Renal cortical epithelial cell (primary cell): ENCODE measurements around the gene CABS1. TPM values are rescaled to one million over a fixed set of nuclear protein-coding genes. Genes with fewer than 3 reads are reported as not detected.
A peak's percentile ranks its signal among the peaks of the same experiment; 100 is the strongest.

Experiments
- DNase-seq: peaks from one replicate; pipeline ENCODE4 v3.0.0-alpha.2; 2011; ENCODE audit warnings: low read depth
- total RNA-seq: library from RNA; depleted of rRNA; stranded (reverse); fragments of >200 nt; gene quantifications from 2 replicates; pipeline ENCODE4 v1.2.3, GENCODE V29; 2014

The CABS1 gene
- not detected in 2 replicates for total RNA-seq

DNA sequence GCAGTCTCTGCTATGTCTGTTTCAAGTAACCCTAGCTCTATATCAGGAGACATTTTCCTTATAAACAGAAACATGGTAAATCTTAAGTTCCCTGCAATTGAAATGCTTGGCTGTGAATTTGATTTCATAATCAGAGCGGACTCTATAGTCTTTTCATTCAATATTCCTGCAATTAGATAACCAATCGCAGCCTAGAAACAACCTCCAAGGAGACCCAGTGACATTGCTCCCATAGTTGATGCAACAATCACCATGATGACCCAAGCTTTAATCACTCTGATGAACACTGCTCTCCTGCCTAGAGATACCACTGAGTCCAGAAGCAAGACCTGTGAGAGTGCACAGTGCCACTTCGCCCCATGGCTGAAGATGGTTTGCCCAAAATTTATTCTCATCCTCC lies at the start of gene CABS1:
CABS1 (plus strand) TSS at position 301 of the 400 bp plus-strand sequence; CDS start at position 360, 59 bp downstream.
- DNase-seq, result no peak

- DNase-seq, result no peak
These were observed 46.1 kb upstream of the CABS1 start for GRCh38 chr4:70288651-70289050.

DNA sequence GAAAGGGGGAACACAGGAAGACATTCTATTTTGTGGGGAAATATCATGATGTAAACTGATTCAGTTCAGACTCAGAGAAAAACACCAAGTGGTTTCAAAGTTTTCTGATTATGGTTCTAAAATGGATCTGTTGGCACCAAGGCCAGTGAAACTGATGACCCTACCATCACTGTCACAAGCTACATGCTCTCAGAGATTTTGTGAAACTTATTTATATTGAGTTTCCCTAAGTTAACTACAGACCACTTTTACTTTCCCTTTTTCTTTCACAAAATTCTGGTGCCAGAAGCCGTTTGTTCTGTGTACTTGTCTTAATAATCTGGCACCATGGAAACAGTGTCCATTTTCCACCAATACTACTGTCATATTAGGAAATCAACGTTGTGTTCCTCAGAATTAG lies 43.4 kb upstream of the CABS1 start:
- DNase-seq, result no peak

DNA sequence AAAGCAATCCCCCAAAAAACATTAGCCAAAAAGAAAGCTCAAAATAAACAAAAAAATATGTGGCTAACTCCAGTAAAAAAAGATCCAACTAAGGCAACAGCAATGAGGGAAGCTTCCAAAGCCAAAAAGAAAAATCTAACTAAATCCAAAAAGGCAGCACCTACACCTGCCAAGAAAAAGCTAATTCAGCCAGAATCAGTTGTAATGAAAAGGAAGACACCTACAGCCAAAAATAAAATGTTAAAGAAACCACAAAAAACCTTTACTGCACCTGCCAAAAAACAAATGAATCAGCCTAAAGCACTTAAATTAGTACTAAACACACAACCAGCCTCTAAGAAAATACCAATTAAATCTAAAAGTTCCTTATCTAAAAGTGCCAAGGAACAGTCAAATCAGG lies 37.2 kb upstream of the CABS1 start:
- DNase-seq, result no peak

GRCh38 chr4:70298051-70298450 lies 36.7 kb upstream of the CABS1 start:
- DNase-seq, result no peak

DNA sequence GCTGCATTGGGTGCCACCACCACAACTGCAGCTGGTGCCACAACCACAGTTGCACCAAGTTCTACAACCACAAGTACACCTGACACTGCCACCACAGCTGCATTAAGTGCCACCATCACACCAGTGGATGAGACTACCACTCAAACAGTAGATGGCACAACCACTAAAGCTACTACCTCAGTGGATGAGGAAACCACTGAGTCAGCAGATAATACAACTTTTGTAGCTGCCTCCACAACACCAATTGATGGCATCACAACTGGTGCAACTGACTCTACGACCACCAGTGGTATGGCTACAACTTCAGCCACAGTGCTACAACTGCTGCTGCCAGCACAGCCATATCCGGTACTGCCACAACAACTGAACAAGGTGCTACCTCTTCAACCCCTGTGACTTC lies 35.1 kb upstream of the CABS1 start:
- no peak for DNase-seq

DNA sequence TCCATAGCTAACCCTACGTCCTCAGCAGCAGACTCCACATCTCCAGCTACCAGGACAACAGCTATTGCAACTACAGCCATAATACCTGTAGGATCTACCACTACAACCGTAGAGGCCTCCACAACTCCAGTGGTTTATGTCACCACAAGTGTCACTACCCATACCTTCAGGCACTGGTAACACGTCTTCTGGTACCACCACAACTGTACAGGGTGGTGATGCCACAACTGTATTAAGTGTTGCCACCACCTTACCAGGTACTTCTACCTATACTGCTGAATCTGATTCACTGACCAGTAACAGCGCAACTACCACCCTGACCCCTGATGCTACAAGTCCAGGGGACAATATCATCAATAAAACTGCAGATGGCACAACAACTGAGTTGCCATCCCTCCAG lies 34.6 kb upstream of the CABS1 start:
- DNase-seq, result no peak

GRCh38 chr4:70303090-70303489 lies 31.7 kb upstream of the CABS1 start:
- DNase-seq, result no peak

DNA sequence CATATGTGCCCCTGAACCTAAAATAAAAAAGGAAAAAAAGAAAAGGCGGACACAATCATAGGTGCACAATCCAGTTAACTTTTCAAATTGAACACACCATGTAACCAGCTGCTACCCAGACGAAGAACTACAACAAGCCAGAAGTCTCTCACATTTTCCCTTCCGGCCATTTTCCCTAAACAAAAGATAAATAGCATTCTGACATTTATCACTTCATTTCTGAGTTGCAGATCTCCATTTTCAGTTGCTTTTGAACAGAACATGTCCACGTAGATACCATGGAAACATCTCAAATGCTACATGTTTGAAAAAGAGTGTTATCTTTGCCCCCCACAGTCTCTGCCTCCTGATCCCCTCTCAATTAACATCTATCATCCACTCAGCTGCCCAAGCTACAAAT lies 29.2 kb upstream of the CABS1 start:
- DNase-seq, result no peak

GRCh38 chr4:70306076-70306475 lies 28.7 kb upstream of the CABS1 start:
- no peak for DNase-seq

DNA sequence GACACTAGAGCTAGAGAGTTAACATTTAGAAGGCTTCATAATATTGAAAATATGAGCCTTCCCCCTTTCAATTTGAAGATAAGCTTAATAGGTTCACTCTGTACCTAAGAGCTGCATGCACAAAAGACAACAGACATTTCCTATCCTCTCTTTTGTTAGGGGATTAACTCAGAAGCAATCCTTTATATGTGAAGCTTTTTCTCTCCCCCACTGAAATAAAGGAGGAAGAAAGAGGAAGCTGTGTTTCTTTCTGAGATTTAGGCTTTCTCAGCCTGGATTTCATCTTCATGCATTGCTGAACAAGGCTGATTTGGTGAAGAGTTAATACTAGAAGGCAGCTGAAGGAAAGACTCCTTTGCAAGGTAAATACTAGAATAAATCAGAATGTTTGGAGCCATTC lies 21.0 kb upstream of the CABS1 start:
- DNase-seq, result no peak

DNA sequence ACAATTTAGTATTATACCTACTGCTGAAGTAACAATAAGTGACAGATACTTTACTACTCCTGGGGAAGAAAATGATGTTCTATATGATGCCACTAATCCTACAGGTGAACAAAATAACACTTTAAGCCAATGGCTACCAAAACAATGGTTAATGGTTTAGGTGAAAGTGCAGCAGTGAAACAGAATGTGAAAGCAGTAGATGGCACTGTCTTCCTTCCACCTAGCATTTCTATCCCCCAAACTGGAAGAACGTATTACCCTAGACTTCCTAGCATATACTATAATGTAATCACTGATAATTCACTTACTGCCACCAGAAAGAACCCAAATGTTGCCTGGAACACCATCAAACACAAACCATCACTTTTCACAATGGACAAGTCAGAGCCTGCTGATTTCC lies 18.9 kb upstream of the CABS1 start:
- DNase-seq, result no peak

DNA sequence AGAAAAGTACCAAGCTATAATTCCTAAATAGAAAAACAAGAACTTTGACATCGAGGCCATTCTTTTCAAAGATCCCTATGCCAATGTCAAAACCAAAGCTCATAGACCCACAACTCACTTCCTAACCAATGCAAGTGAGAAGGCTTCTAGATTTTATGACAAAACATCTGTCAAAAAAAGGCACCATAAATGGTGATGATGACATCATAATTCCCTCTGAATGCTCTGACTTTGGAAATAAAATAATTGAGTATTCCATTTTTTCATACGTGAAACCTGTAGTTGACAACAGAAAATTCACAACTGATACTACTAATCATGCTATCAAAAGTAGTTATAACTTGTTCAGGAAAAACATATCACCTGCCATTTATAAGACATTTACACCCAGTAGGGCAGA lies 8.7 kb upstream of the CABS1 start:
- DNase-seq, result no peak

DNA sequence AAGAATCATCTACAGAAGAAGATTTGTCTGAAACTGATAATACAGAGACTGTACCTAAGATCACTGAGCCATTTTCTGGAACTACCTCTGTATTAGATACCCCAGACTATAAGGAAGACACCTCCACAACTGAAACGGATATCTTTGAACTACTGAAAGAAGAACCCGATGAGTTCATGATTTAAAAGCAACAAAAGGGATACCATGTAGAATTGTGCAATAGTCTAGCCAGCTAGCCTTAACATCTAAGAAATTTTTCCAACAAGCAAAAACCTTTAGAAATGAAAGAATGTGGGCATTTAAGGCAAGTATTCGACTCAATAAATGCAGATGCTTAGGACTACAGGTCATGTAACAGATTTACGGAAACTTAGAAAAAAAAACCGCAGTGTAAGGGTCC lies 1.3 kb downstream of the CABS1 start:
- no peak for DNase-seq

DNA sequence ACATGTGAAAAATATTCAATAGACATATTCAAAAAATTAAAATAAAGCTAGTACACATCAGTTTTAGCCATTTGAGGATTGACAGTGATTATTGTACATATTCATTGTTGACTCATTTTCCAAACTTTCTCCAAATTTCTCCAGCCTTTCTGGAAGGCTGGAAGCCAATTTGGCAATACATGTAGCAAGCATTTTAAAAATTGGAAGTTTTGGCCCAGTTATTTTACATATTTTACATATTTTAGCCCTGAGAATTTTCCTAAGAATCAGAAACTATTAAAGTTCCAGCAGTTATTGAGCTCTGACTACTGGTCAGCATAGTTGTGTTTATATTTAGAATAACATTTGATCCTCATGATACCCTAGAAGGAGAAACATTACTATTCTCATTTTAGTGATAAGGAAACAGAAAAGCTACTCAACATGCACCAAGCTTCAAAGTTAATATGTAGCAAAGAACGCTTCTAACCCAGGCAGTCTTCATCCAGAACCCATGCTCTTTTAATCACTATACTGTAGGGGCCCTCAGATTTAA lies 3.2 kb downstream of the CABS1 start:
- no peak for DNase-seq

DNA sequence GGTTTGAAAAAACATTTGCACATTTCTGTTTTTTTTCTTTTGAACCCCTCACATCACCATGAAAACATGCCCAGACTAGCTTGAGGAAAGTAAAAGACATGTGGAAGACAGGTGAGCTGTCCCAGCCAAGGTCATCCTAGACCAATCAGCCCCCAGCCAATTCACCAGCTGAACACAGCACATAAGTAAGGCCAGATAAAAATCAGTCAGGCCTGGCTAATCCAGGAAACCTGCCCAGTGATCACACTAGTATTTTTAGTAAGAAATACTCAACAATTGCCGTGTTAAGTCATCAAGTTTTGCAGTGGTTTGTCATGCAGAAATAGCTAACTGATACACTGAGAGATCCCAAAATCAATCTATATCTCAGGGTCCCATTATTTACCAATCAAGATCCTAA lies 21.4 kb downstream of the CABS1 start:
- DNase-seq, result peak; percentile 9

DNA sequence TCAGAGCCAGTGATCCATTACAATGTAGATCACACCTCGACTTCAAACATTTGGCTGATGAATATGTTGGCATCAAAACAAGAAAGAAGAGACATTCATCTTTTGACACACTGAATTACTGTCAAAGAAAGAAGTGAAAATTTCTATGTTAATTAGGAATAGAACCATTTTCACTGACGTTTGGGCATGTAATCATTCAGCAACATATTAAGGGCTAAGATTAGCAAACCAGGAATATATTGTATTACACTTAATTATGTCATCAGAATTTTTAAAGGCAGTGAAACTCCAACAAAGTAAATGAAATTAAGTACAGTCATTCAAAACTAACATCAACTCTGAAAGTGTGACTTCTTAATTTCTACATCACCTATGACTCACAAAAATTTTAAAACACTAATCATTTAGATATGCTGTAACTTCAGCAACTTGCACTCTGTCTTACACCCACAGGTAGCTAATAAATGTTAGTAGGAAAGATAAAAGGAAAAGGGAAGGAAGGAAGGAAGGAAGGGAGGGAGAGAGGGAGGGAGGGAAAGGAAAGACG lies 24.4 kb downstream of the CABS1 start:
- DNase-seq, result peak; percentile 13

GRCh38 chr4:70360460-70360859 lies 25.7 kb downstream of the CABS1 start, which contains the start of gene SMR3A:
TSS of gene SMR3A (plus strand) at chr4:70360760. CDS start at chr4:70362116, 1,356 bp downstream.
- DNase-seq, result no peak

- DNase-seq, result no peak
These were observed 29.2 kb downstream of the CABS1 start for GRCh38 chr4:70364002-70364401.

GRCh38 chr4:70365479-70365878 lies 30.7 kb downstream of the CABS1 start:
- peak; percentile 7 for DNase-seq

DNA sequence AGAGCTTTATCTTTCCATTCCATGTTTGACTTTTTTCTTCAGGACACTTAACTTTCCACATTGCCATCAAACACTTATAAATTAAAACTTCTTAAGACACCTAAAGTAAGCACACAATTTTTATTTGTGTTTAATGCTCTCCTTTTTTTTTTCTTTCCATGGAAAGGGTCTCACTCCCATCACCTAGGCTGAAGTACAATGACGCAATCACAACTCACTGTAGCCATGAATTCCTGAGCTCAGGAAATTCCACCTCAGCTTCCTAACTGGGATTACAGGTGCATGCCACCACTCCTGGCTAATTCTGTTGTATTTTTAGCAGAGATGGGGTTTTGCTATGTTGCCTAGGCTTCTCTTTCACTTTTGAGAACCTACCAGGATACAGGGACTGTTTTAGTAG lies 33.0 kb downstream of the CABS1 start:
- no peak for DNase-seq

GRCh38 chr4:70371987-70372386 lies 37.2 kb downstream of the CABS1 start:
- DNase-seq, result no peak

DNA sequence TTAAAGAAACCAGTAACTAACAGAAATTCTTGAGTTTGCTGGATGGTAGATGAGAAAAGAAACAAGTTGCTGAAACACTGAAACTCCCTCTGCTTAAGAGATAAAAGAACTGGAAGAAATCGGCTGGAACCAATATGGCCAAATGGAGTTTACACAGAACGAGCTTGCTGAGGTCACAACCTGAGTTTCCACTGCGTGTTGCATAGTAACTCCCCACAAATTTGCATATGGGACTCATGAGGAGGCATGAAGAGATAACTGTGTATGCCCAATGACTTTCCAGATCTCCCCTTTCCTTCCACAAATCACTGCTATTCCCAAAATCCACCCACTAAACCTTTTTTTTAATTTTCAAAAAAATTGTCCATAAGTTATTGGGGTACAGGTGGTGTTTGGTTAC lies 38.0 kb downstream of the CABS1 start:
- no peak for DNase-seq

DNA sequence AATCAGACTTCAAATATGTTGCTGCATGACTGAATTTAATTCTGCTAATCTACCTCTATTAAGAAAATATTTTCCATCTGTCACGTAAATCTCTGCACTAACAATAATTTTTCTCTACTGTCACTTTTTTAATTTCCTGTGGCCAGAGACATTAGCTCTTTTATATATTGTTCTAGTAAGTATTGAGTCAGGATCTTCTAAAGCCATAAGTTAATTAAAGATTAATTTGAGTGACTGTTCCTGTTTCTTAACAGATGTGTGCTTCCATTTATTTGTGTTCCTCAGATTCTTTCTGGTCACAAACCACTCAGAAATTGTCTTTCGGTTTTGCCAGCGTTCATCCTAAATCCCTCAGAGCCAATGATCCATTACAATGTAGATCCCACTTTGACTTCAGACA lies 45.8 kb downstream of the CABS1 start:
- DNase-seq, result peak; percentile 23
